ENCODE measurements around the gene TPRG1. TPM values are rescaled to one million over a fixed set of nuclear protein-coding genes. Genes with fewer than 3 reads are reported as not detected.

Gene TPRG1
- total RNA-seq, 1 experiment from 2014 or later: 0.55 TPM

DNA sequence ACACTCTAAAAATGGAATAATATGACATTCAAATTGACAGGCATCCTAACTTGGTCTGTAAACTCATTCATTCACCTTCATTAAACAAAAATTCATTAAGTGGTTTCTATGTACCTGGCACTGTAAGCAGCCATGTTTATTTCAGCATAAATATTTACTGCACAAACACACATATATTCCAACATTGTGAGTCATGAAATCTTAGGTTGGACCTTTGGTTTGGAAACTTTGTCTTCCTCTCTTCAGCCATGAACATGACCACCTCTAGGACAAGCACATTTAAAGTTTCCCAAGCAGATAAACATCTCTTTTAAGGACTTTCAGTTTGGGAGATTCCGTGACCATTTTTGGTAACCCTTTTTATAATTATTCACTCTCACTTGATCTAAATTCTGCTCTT is 131.8 kb downstream of the TPRG1 start:
- Mint-ChIP-seq H3K27ac (no peak overlapping the region), H3K9me3 (no peaks in the 10 kb centered on the region), H3K27me3 (ENCODE audit: low read depth) (no peaks in the 10 kb centered on the region), H3K36me3 (no peaks in the 10 kb centered on the region), H3K4me3 (no peak overlapping the region), H3K4me1 (peaks cover 36% of the 10 kb centered on the region)
- DNase-seq (ENCODE audit: low spot score) (no peak), ATAC-seq (no peak)
- TF ChIP-seq SMAD3 (CRISPR knock-in tag; IDR thresholded peaks at IDR 0.05; ENCODE audit: borderline replicate concordance) (no peak), ZNF423 (CRISPR knock-in tag; IDR thresholded peaks at IDR 0.05) (no peak), ZBTB21 (CRISPR knock-in tag; IDR thresholded peaks at IDR 0.05; ENCODE audit: borderline replicate concordance) (no peak), FOXJ3 (CRISPR knock-in tag; IDR thresholded peaks at IDR 0.05; ENCODE audit: borderline replicate concordance) (no peak), ZNF671 (CRISPR knock-in tag; IDR thresholded peaks at IDR 0.05) (no peak), TEAD4 (CRISPR knock-in tag; IDR thresholded peaks at IDR 0.05) (no peak)
- TF ChIP-seq, protein P1, sequence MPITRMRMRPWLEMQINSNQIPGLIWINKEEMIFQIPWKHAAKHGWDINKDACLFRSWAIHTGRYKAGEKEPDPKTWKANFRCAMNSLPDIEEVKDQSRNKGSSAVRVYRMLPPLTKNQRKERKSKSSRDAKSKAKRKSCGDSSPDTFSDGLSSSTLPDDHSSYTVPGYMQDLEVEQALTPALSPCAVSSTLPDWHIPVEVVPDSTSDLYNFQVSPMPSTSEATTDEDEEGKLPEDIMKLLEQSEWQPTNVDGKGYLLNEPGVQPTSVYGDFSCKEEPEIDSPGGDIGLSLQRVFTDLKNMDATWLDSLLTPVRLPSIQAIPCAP (CRISPR knock-in tag; IDR thresholded peaks at IDR 0.05): no peak
- TF ChIP-seq, protein P2, sequence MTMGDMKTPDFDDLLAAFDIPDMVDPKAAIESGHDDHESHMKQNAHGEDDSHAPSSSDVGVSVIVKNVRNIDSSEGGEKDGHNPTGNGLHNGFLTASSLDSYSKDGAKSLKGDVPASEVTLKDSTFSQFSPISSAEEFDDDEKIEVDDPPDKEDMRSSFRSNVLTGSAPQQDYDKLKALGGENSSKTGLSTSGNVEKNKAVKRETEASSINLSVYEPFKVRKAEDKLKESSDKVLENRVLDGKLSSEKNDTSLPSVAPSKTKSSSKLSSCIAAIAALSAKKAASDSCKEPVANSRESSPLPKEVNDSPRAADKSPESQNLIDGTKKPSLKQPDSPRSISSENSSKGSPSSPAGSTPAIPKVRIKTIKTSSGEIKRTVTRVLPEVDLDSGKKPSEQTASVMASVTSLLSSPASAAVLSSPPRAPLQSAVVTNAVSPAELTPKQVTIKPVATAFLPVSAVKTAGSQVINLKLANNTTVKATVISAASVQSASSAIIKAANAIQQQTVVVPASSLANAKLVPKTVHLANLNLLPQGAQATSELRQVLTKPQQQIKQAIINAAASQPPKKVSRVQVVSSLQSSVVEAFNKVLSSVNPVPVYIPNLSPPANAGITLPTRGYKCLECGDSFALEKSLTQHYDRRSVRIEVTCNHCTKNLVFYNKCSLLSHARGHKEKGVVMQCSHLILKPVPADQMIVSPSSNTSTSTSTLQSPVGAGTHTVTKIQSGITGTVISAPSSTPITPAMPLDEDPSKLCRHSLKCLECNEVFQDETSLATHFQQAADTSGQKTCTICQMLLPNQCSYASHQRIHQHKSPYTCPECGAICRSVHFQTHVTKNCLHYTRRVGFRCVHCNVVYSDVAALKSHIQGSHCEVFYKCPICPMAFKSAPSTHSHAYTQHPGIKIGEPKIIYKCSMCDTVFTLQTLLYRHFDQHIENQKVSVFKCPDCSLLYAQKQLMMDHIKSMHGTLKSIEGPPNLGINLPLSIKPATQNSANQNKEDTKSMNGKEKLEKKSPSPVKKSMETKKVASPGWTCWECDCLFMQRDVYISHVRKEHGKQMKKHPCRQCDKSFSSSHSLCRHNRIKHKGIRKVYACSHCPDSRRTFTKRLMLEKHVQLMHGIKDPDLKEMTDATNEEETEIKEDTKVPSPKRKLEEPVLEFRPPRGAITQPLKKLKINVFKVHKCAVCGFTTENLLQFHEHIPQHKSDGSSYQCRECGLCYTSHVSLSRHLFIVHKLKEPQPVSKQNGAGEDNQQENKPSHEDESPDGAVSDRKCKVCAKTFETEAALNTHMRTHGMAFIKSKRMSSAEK (CRISPR knock-in tag; IDR thresholded peaks at IDR 0.05; ENCODE audit: borderline replicate concordance): no peak
- TF ChIP-seq, protein P3, sequence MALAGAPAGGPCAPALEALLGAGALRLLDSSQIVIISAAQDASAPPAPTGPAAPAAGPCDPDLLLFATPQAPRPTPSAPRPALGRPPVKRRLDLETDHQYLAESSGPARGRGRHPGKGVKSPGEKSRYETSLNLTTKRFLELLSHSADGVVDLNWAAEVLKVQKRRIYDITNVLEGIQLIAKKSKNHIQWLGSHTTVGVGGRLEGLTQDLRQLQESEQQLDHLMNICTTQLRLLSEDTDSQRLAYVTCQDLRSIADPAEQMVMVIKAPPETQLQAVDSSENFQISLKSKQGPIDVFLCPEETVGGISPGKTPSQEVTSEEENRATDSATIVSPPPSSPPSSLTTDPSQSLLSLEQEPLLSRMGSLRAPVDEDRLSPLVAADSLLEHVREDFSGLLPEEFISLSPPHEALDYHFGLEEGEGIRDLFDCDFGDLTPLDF (CRISPR knock-in tag; IDR thresholded peaks at IDR 0.05): no peak
- TF ChIP-seq, protein P4, sequence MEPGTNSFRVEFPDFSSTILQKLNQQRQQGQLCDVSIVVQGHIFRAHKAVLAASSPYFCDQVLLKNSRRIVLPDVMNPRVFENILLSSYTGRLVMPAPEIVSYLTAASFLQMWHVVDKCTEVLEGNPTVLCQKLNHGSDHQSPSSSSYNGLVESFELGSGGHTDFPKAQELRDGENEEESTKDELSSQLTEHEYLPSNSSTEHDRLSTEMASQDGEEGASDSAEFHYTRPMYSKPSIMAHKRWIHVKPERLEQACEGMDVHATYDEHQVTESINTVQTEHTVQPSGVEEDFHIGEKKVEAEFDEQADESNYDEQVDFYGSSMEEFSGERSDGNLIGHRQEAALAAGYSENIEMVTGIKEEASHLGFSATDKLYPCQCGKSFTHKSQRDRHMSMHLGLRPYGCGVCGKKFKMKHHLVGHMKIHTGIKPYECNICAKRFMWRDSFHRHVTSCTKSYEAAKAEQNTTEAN (CRISPR knock-in tag; IDR thresholded peaks at IDR 0.05): no peak
- TF ChIP-seq, protein P5, sequence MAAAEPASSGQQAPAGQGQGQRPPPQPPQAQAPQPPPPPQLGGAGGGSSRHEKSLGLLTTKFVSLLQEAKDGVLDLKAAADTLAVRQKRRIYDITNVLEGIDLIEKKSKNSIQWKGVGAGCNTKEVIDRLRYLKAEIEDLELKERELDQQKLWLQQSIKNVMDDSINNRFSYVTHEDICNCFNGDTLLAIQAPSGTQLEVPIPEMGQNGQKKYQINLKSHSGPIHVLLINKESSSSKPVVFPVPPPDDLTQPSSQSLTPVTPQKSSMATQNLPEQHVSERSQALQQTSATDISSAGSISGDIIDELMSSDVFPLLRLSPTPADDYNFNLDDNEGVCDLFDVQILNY (CRISPR knock-in tag; IDR thresholded peaks at IDR 0.05): no peak
- CTCF ChIA-PET: no interaction called here
- POLR2A ChIA-PET: no interaction called here

DNA sequence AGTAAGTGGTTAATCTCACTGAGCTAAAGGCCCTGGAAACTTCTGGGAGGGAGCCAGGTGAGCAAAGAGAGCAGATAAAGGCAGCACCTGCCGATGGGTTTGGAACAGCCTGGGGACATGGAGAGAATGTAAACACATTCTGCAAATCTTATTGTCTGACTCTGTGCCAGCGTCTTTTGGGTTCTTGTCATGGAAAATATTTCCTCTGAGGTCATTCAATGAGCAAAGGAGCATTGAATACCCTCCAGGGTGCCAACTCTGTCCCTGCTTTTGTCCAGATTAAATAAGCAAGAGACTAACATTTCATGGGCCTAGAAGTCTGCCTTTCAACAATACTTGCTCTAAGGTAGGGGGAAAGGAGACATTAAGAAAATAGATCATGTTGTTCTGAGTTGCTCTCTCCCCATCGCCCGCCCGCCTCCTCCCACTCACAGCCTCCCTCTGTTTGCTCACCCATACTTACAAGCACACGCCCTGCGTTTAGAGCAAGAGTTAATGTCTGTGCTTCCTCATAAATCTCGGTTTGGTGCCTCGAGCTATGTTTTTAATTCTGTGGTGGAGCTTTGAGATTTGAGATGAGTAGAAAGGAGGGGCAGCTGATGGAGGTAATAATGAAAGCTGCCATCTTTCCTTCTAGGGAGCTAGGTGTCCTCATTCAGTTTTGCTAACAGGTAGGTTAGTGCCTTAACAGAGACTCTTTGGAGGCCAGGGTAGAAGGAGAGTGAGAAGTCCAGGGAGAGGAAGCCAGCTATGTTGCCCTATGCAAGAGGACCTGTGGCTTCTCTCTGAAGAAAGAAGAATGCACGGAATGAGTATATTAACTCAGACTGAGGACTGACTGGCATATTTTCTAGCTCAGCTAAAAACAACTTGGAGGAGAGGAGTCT is 132.9 kb downstream of the TPRG1 start:
- DNase-seq (ENCODE audit: low spot score) (peak; percentile 25), ATAC-seq (peak; percentile 89)
- Mint-ChIP-seq H3K27me3 (ENCODE audit: low read depth) (no peaks in the 10 kb centered on the region), H3K4me1 (peaks cover 38% of the 10 kb centered on the region), H3K27ac (peak overlapping the region; percentile 66), H3K4me3 (no peak overlapping the region), H3K36me3 (no peaks in the 10 kb centered on the region), H3K9me3 (no peaks in the 10 kb centered on the region)
- POLR2A ChIA-PET: no interaction called here
- CTCF ChIA-PET: interaction anchor here (3.2 kb wide), 1 partner anchor 32 kb away, joined by 11 read pairs; no protein-coding TSS in a partner anchor
- TF ChIP-seq MYBL2 (CRISPR knock-in tag; IDR thresholded peaks at IDR 0.05) (no peak), OVOL2 (CRISPR knock-in tag; IDR thresholded peaks at IDR 0.05; ENCODE audit: borderline replicate concordance) (no peak), KAT7 (CRISPR knock-in tag; IDR thresholded peaks at IDR 0.05; ENCODE audit: borderline replicate concordance) (no peak), HMGA2 (CRISPR knock-in tag; IDR thresholded peaks at IDR 0.05) (no peak), ZNF219 (CRISPR knock-in tag; IDR thresholded peaks at IDR 0.05; ENCODE audit: borderline replicate concordance) (no peak), ZNF121 (CRISPR knock-in tag; IDR thresholded peaks at IDR 0.05) (no peak), RORB (CRISPR knock-in tag; IDR thresholded peaks at IDR 0.05) (no peak), TEAD1 (CRISPR knock-in tag; IDR thresholded peaks at IDR 0.05) (no peak)
- TF ChIP-seq, protein P6, sequence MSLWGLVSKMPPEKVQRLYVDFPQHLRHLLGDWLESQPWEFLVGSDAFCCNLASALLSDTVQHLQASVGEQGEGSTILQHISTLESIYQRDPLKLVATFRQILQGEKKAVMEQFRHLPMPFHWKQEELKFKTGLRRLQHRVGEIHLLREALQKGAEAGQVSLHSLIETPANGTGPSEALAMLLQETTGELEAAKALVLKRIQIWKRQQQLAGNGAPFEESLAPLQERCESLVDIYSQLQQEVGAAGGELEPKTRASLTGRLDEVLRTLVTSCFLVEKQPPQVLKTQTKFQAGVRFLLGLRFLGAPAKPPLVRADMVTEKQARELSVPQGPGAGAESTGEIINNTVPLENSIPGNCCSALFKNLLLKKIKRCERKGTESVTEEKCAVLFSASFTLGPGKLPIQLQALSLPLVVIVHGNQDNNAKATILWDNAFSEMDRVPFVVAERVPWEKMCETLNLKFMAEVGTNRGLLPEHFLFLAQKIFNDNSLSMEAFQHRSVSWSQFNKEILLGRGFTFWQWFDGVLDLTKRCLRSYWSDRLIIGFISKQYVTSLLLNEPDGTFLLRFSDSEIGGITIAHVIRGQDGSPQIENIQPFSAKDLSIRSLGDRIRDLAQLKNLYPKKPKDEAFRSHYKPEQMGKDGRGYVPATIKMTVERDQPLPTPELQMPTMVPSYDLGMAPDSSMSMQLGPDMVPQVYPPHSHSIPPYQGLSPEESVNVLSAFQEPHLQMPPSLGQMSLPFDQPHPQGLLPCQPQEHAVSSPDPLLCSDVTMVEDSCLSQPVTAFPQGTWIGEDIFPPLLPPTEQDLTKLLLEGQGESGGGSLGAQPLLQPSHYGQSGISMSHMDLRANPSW (CRISPR knock-in tag; conservative IDR thresholded peaks at IDR 0.05; ENCODE audit: low read depth): no peak
- TF ChIP-seq, protein P7, sequence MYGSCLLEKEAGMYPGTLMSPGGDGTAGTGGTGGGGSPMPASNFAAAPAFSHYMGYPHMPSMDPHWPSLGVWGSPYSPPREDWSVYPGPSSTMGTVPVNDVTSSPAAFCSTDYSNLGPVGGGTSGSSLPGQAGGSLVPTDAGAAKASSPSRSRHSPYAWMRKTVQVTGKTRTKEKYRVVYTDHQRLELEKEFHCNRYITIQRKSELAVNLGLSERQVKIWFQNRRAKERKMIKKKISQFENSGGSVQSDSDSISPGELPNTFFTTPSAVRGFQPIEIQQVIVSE (CRISPR knock-in tag; IDR thresholded peaks at IDR 0.05; ENCODE audit: borderline replicate concordance): no peak
- TF ChIP-seq, protein P5 (CRISPR knock-in tag; IDR thresholded peaks at IDR 0.05): no peak
